ENCODE data around the gene PCK2. TPM values are rescaled to one million over a fixed set of nuclear protein-coding genes. Genes with fewer than 3 reads are reported as not detected.

PCK2 gene
- polyA plus RNA-seq, 2 of the 4 experiments (the other 2 are of a cell fraction) = 16.9 to 60.2 TPM

GRCh38 chr14:24094841-24095270 is 745 bp downstream of the PCK2 start:
- DNase-seq (ENCODE audit: low read depth in 1 of 2, low spot score in 1 of 2) = no peak
- WGBS (ENCODE audit: missing lambda C conversion rate) = 14% methylated on average over 14 of the region's 14 CpGs
- ChIA-PET POLR2A (interaction anchor here (1.2 to 3.7 kb wide), 7 partner anchors 10 to 147 kb away, joined by 3 to 55 read pairs (median 13); partner anchors contain the start of genes CARMIL3, CPNE6, DCAF11 and NRL), CTCF (interaction anchor here (0.9 to 12.6 kb wide), 8 partner anchors 10 to 66 kb away, joined by 3 to 405 read pairs (median 4); partner anchors contain the start of gene PSME1)
- Histone ChIP-seq H3K9me3 (no peaks in the 10 kb centered on the region), H3K27ac (peak overlapping the region; percentile 95 to 100), H3K4me2 (peak overlapping the region; percentile 89), H3K4me3 (peak overlapping the region; percentile 70), H3K4me1 (peaks cover 18% of the 10 kb centered on the region)
- peak in 1 of 2 experiments; percentile 27; a peak in 3 of 6 replicates for ATAC-seq
- TF ChIP-seq, protein P1, sequence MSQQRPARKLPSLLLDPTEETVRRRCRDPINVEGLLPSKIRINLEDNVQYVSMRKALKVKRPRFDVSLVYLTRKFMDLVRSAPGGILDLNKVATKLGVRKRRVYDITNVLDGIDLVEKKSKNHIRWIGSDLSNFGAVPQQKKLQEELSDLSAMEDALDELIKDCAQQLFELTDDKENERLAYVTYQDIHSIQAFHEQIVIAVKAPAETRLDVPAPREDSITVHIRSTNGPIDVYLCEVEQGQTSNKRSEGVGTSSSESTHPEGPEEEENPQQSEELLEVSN (IDR thresholded peaks at IDR 0.05; ENCODE audit: borderline replicate concordance, low read depth) = peak; percentile 17; the same call in 1 of the 2 replicates
- no peak for TF ChIP-seq HEYL (CRISPR knock-in tag; IDR thresholded peaks at IDR 0.05)
- no peak for FAIRE-seq

DNA sequence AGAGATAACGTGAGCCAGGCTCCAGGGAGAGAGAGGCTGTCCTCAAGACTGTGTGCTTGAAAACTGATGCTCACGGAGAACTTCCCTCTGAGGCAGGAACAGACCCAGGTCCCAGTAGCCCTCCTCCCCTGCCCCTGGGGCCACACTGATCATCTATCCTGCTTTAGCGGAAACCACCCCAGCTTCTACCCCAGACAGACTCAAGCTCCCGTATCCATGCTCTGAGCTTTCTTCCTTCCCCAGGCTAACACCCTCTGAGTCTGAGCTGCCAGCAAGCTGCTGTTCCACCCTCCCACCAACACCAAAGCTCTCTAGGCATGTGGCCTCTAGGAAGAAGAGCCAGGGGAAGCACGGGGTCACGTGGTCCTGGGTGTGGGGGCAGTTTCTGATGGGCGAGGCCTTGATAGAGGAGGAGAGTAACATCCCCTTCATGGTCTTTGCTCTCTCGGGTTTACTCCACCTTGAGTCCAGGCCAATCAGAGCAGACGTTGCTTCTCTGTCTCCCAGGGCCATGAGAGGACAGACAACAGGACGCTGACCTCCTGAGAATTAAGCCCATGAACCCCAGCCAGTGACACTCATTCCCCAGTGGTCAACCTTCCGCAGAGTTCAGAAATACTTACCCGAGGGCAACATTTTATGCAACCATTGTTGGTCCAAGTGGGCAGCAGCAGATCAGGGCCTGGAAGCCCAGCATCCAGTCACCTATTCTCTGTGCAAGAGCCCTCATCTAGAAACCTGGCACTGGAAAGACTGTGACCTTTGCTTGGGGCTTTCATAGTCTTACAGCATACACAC is 1.4 kb downstream of the PCK2 start:
- peak in 1 of 2 experiments; percentile 4; a peak in 3 of 6 replicates for ATAC-seq
- 58% methylated on average over 12 of the region's 12 CpGs for WGBS (ENCODE audit: missing lambda C conversion rate)
- peak overlapping the region; percentile 95 to 100 for H3K27ac ChIP-seq
- ChIA-PET CTCF (interaction anchor here (0.9 to 12.6 kb wide), 10 partner anchors 10 to 78 kb away, joined by 3 to 405 read pairs (median 4); partner anchors contain the start of genes IRF9 and PSME1), POLR2A (interaction anchor here (1.2 to 3.7 kb wide), 5 partner anchors 9 to 43 kb away, joined by 5 to 55 read pairs (median 16); partner anchors contain the start of genes CARMIL3, DCAF11 and NRL)
- peak overlapping the region; percentile 70 for H3K4me3 ChIP-seq
- H3K4me2 ChIP-seq = peak overlapping the region; percentile 89
- DNase-seq (ENCODE audit: low read depth in 1 of 2, low spot score in 1 of 2) = peak in 1 of 2 experiments; percentile 62
- H3K9me3 ChIP-seq = no peaks in the 10 kb centered on the region
- peaks cover 18% of the 10 kb centered on the region for H3K4me1 ChIP-seq
- TF ChIP-seq MAX (IDR thresholded peaks at IDR 0.05) (0 out of 2 replicates have a peak, but pooled peaks have one; percentile 19), JUN (IDR thresholded peaks at IDR 0.05) (no peak), USF2 (IDR thresholded peaks at IDR 0.05) (peak; percentile 73)
- no peak for FAIRE-seq

GRCh38 chr14:24096545-24097181 is 2.6 kb downstream of the PCK2 start:
- Histone ChIP-seq H3K4me1 (peaks cover 18% of the 10 kb centered on the region), H3K4me2 (no peak overlapping the region), H3K9me3 (no peaks in the 10 kb centered on the region), H3K4me3 (no peak overlapping the region), H3K27ac (no peak overlapping the region)
- CTCF ChIA-PET = interaction anchor here (1.1 to 12.6 kb wide), 5 partner anchors 9 to 64 kb away, joined by 3 to 405 read pairs (median 10); partner anchors contain the start of genes CARMIL3 and IRF9
- 93% methylated on average over 8 of the region's 8 CpGs for WGBS (ENCODE audit: missing lambda C conversion rate)
- POLR2A ChIA-PET = no interaction called here
- TF ChIP-seq ESRRA (IDR thresholded peaks at IDR 0.05; ENCODE audit: borderline replicate concordance, low read length) (no peak), ZSCAN20 (CRISPR knock-in tag; IDR thresholded peaks at IDR 0.05) (no peak), NR3C1 (IDR thresholded peaks at IDR 0.05) (no peak), MYC (IDR thresholded peaks at IDR 0.05; ENCODE audit: borderline replicate concordance, low read length) (no peak), CBX8 (IDR thresholded peaks at IDR 0.05) (no peak), MAX (IDR thresholded peaks at IDR 0.05) (no peak), JUNB (IDR thresholded peaks at IDR 0.05) (no peak), MAFK (IDR thresholded peaks at IDR 0.05; ENCODE audit: partially characterized antibody) (no peak), EHMT2 (IDR thresholded peaks at IDR 0.05; ENCODE audit: low read depth) (no peak), HMGXB4 (CRISPR knock-in tag; IDR thresholded peaks at IDR 0.05; ENCODE audit: borderline replicate concordance) (no peak), CHD2 (IDR thresholded peaks at IDR 0.05; ENCODE audit: low read length, partially characterized antibody) (no peak)
- TF ChIP-seq, protein P2, sequence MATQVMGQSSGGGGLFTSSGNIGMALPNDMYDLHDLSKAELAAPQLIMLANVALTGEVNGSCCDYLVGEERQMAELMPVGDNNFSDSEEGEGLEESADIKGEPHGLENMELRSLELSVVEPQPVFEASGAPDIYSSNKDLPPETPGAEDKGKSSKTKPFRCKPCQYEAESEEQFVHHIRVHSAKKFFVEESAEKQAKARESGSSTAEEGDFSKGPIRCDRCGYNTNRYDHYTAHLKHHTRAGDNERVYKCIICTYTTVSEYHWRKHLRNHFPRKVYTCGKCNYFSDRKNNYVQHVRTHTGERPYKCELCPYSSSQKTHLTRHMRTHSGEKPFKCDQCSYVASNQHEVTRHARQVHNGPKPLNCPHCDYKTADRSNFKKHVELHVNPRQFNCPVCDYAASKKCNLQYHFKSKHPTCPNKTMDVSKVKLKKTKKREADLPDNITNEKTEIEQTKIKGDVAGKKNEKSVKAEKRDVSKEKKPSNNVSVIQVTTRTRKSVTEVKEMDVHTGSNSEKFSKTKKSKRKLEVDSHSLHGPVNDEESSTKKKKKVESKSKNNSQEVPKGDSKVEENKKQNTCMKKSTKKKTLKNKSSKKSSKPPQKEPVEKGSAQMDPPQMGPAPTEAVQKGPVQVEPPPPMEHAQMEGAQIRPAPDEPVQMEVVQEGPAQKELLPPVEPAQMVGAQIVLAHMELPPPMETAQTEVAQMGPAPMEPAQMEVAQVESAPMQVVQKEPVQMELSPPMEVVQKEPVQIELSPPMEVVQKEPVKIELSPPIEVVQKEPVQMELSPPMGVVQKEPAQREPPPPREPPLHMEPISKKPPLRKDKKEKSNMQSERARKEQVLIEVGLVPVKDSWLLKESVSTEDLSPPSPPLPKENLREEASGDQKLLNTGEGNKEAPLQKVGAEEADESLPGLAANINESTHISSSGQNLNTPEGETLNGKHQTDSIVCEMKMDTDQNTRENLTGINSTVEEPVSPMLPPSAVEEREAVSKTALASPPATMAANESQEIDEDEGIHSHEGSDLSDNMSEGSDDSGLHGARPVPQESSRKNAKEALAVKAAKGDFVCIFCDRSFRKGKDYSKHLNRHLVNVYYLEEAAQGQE (IDR thresholded peaks at IDR 0.05) = no peak
- ATAC-seq = no peak
- no peak for DNase-seq (ENCODE audit: low read depth in 1 of 2, low spot score in 1 of 2)
- FAIRE-seq = no peak

All from A549 (cell line).